GM13977 (cell line): ENCODE results near the gene MAP2K1.
"Not testable (repeated sequence)": the region's sequence is repeated elsewhere in the genome, so short reads cannot be mapped to it uniquely, and the experiment has no call there.

ENCODE experiments used
- DNase-seq: peaks from one replicate; pipeline ENCODE4 v3.0.0; 2012; ENCODE audit warnings: low spot score
- in situ Hi-C: fragments of 300-500 bp; cut with MboI; formaldehyde crosslinking; loops from one replicate; pipeline ENCODE4 v1.12.0; 2022; ENCODE audit warnings: low sequenced_read_pairs, low pct_unique_long_range_greater_than_20kb, mixed read lengths, inconsistent platforms; ENCODE audit not compliant: unreplicated experiment
- TF ChIP-seq, protein P1 (sequence below): IDR thresholded peaks from 2 replicates; pipeline ENCODE4 v1.5.1; 2012; ENCODE audit warnings: mild to moderate bottlenecking, control low read depth; ENCODE audit not compliant: insufficient read depth; ENCODE audit errors: extremely low read depth, missing control alignments

Gene MAP2K1

DNA sequence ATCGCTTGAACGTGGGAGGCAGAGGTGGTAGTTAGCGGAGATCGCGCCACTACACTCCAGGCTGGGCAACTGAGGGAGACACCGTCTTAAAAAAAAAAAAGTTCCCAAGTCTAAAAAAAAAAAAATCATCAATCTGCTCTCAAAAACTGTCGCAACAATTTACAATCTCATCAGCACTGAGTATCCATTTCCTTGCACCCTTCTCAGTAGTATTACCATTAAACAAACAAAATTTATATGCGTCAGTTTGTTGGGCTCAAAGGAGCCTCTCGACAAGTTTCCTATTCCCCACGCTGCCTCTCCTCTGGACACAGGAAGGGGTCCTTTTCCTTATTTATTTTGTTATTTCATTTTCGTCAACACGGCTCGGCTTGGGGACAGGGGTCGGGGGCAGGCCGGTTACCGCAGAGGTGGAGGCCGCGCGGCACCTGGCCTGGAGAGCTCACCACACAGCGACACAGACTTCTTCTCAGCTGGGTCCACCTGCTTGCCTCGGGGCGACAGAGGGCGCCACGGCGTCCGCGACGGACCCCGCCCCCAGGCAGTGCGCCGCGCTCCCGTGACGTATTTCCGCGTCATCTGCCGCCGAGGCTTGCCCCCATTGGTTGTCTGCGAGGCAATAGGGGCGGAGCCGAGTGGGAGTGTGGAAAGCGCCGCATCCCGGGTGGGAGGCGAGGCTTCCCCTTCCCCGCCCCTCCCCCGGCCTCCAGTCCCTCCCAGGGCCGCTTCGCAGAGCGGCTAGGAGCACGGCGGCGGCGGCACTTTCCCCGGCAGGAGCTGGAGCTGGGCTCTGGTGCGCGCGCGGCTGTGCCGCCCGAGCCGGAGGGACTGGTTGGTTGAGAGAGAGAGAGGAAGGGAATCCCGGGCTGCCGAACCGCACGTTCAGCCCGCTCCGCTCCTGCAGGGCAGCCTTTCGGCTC is at the start of gene MAP2K1:
Gene MAP2K1, plus strand, starts transcription at position 709 of the 920 bp plus-strand sequence. CDS start 436 bp downstream, outside the sequence.
- peak; percentile 96 for DNase-seq
- in situ Hi-C loops, result loop anchor here (10.0 kb wide), 1 partner anchor 108 kb away; the partner anchor contains the start of gene SNAPC5
- TF ChIP-seq, protein P1, sequence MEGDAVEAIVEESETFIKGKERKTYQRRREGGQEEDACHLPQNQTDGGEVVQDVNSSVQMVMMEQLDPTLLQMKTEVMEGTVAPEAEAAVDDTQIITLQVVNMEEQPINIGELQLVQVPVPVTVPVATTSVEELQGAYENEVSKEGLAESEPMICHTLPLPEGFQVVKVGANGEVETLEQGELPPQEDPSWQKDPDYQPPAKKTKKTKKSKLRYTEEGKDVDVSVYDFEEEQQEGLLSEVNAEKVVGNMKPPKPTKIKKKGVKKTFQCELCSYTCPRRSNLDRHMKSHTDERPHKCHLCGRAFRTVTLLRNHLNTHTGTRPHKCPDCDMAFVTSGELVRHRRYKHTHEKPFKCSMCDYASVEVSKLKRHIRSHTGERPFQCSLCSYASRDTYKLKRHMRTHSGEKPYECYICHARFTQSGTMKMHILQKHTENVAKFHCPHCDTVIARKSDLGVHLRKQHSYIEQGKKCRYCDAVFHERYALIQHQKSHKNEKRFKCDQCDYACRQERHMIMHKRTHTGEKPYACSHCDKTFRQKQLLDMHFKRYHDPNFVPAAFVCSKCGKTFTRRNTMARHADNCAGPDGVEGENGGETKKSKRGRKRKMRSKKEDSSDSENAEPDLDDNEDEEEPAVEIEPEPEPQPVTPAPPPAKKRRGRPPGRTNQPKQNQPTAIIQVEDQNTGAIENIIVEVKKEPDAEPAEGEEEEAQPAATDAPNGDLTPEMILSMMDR, result peak; percentile 91

DNA sequence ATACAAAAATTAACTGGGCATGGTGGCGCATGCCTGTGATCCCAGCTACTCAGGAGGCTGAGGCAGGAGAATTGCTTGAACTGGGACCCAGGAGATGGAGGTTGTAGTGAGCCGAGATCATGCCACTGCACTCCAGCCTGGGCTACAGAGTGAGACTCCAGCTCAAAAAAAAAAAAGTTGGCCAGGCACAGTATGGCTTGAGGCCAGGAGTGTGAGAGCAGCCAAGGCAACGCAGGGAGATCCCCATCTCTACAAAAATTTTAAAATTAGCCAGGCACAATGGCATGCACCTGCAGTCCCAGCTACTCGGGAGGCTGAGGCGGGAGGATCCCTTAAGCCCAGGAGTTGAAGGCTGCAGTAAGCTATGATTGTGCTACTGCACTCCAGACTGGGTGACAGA is 38.2 kb upstream of the MAP2K1 start:
- in situ Hi-C loops, result not testable (repeated sequence)

DNA sequence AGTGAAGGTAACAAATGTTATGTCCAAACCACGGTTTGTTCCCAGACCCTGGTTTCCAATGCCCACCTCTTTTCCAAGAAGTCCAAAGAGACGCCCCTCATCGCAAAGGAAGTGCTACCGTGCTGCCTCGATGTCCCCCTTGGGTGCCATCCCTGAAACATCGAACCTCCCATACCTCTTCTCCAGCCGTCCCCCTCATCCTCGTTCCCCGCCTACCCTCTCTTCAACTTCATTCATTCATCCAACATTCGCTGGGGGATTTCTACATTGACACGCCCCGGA is 30.7 kb upstream of the MAP2K1 start:
- in situ Hi-C loops, result no loop called here
- no peak for DNase-seq
- TF ChIP-seq, protein P1, result no peak

More for the DNA sequence above, 38.2 kb upstream of the MAP2K1 start:
- DNase-seq, result not testable (repeated sequence)

DNA sequence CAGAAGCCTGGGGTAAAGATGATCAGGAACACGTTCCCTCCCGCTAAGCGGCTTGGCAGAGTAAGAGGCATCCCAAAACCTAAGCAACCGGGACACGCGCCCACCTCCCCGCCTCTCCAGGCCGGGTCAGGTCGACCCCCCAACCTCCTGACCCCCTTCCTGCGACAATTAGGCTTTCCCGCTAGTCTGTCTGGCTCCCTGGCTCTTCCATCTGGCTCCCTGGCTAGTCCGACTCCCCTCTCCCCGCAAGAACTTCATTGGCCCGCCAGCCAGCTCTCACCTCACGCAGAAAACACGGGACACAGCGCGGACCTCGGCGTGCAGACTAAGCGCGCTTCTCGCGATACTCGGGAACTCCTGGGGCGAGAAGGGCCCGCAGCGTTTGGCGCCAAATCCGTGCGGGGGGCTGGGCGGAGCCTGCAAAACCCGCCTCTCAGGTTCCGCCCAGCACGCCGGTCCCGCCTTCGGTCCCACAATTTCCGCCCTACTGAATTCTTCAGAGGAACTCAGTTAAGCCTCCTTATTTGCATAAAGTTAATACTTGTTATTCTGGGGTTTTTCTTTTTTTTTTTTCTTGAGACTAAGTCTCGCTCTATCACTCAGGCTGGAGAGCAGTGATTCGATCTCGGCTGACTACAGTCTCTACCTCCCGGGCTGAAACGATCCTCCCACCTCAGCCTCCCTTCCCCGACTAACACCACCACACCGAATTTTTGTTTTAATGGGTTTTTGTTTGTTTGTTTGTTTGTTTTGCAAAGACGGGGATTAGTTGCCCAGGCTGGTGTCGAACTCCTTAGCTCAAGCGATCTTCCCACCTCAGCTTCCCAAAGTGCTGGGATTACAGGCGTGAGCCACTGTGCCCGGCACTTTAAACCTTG is 30.1 kb upstream of the MAP2K1 start, which contains the start of gene TIPIN:
Gene TIPIN, minus strand, starts transcription at position 327 of the 878 bp plus-strand sequence. CDS start 3,738 bp downstream, outside the sequence.
- in situ Hi-C loops, result no loop called here
- peak; percentile 92 for DNase-seq
- TF ChIP-seq, protein P1, result no peak

DNA sequence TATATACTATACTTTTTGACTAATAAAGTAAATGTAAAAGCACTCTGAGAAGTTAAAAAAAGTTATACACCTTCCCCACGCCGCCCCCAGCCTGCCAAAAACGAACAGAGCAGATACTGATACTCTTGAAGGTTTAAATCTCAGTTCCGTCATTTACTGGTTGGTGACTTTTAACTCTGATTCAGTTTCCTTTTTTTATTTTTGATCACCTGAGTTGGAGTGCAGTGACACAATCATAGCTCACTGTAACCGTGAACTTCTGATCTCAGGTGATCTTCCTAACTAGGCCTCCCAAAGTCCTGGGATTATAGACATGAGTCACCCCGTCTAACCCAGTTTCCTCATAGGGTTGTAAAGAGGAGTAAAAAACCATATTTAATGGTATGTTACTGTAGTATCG is 27.0 kb upstream of the MAP2K1 start:
- DNase-seq, result peak; percentile 33
- in situ Hi-C loops, result no loop called here
- TF ChIP-seq, protein P1, result no peak

DNA sequence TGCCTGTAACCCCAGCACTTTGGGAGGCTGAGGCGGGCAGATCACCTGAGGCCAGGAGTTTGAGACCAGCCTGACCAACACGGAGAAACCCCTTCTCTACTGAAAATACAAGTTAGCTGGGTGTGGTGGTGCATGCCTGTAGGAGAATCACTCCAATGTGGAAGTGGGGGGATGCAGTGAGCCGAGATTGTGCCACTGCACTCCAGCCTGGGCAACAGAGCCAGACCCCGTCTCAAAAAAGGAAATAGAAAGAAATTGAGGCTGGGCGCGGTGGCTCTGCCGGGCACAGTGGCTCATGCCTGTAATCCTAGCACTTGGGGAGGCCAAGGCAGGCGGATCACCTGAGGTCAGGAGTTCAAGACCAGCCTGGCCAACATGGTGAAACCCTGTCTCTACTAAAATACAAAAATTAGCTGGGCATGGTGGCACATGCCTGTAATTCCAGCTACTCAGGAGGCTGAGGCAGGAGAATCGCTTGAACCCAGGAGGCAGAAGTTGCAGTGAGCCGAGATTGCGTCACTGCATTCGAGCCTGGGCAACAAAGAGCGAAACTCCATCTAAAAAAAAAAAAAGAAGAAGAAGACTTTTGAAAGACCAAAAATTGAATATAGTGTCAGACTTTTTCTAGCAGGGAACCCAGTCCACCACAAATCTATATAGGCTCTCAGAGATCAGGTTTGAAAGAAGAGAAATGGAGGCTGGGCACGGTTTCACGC is 24.8 kb upstream of the MAP2K1 start:
- in situ Hi-C loops, result not testable (repeated sequence)

DNA sequence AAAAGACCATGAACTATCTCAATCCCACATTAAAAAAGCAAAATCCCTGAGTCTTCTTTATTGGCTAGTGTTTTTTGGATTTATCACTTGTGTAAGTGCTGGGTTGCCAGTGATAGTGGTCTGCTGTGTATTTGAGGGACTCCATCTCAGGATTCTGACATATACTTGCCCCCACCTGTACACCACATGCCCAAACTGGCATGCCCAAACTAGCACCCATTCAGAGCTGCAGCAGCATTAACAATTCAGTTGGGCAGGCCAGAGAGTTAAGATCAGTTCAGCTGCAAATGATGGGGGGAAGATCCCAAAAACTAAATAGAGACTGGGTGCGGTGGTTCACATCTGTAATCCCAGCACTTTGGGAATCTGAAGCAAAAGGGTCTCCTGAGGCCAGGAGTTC is 23.9 kb upstream of the MAP2K1 start:
- TF ChIP-seq, protein P1, result no peak
- in situ Hi-C loops, result no loop called here

More for the DNA sequence above, 24.8 kb upstream of the MAP2K1 start:
- DNase-seq, result not testable (repeated sequence)

More for the DNA sequence above, 23.9 kb upstream of the MAP2K1 start:
- DNase-seq, result no peak
